Measurements from ENCODE around the gene ANKRD52. TPM values are rescaled to one million over a fixed set of nuclear protein-coding genes. Genes with fewer than 3 reads are reported as not detected.
"Not testable (repeated sequence)": the region's sequence is repeated elsewhere in the genome, so short reads cannot be mapped to it uniquely, and the experiment has no call there.

Gene ANKRD52
- total RNA-seq, 1 donor from 2014 or later = 63.2 TPM

DNA sequence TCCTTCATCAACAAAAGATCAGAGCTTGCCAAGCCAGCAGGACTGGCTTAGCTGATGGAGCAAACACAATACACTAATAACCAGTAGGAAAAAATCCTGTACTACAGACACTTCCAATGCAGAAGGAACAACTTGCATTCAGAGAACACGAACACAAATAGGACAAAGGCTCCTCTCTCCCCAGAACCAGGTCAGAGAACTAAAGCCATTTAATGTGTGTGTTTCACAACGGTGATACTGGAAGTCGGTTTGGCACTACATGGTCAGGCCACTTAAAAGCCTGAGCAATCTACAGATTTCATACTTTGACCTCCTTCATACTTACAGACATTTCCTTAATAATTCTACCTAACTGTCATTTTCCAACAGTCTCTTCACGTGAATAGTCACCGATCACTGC is 35.6 kb upstream of the ANKRD52 start:
- H3K4me3 Mint-ChIP-seq = no peak overlapping the region
- no peak for DNase-seq (ENCODE audit: low spot score in 2 of 2, unreplicated experiment in 2 of 2)
- no peaks in the 10 kb centered on the region for H3K9me3 Mint-ChIP-seq
- H3K27me3 Mint-ChIP-seq (ENCODE audit: low read depth) = no peaks in the 10 kb centered on the region
- H3K4me1 Mint-ChIP-seq = peaks cover 9% of the 10 kb centered on the region
- peak overlapping the region; percentile 39 for H3K27ac Mint-ChIP-seq
- peaks cover 6% of the 10 kb centered on the region for H3K36me3 Mint-ChIP-seq
- no peak for TF ChIP-seq CTCF (IDR thresholded peaks at IDR 0.05; ENCODE audit: unreplicated experiment)

DNA sequence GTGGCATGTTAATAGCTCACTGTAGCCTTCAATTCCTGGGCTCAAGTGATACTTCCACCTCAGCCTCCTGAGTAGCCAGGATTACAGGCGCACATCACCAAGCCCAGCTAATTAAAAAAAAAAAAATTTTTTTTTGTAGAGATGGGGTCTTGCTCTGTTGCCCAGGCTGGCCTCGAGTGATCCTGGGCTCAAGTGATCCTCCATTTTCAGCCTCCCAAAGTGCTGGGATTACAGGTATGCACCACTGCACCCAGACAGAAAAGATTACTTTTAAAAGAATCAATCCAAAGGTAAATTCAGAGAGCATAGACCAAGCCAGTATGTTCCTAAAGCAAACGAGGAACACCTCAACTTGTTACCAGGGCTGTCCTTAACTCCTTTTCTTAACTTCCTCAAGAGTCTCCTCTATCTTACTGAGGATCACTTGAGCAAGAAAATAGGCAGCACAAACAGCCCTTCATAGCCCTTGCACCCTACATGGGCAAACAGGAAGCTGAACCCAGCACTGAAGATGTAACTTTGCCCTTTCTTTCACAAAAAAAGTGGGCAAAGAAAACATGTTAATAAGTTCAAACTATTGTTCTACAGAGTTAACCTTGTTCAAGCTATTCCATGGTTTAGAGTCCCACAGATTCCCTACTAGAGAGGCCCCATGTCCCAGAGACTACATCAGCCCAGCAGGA is 30.7 kb upstream of the ANKRD52 start:
- H3K27ac Mint-ChIP-seq = no peak overlapping the region
- no peak for DNase-seq (ENCODE audit: low spot score in 2 of 2, unreplicated experiment in 2 of 2)
- H3K4me3 Mint-ChIP-seq = no peak overlapping the region
- H3K27me3 Mint-ChIP-seq (ENCODE audit: low read depth) = no peaks in the 10 kb centered on the region
- H3K4me1 Mint-ChIP-seq = peaks cover 1% of the 10 kb centered on the region
- no peak for TF ChIP-seq CTCF (IDR thresholded peaks at IDR 0.05; ENCODE audit: unreplicated experiment)
- no peaks in the 10 kb centered on the region for H3K9me3 Mint-ChIP-seq
- peaks cover 12% of the 10 kb centered on the region for H3K36me3 Mint-ChIP-seq

GRCh38 chr12:56286044-56286830 is 28.1 kb upstream of the ANKRD52 start:
- DNase-seq (ENCODE audit: low spot score in 2 of 2, unreplicated experiment in 2 of 2) = no peak
- H3K36me3 Mint-ChIP-seq = peaks cover 22% of the 10 kb centered on the region
- no peak overlapping the region for H3K27ac Mint-ChIP-seq
- no peaks in the 10 kb centered on the region for H3K4me1 Mint-ChIP-seq
- TF ChIP-seq CTCF (IDR thresholded peaks at IDR 0.05; ENCODE audit: unreplicated experiment) = no peak
- no peaks in the 10 kb centered on the region for H3K9me3 Mint-ChIP-seq
- no peaks in the 10 kb centered on the region for H3K27me3 Mint-ChIP-seq (ENCODE audit: low read depth)
- no peak overlapping the region for H3K4me3 Mint-ChIP-seq

DNA sequence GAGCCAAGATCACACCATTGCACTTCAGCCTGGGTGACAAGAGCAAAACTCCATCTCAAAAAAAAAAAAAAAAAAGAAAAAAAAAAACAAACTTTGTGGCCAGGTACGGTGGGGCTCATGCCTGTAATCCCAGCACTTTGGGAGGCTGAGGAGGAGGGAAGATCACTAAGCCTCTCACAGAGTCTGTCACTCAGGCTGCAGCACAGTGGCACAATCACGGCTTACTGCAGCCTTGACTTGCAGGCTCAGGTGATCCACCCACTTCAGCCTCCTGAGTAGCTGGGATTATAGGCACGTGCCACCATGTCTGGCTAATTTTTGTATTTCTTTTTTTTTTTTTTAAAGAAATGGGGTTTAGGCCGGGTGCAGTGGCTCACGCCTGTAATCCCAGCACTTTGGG is 26.1 kb upstream of the ANKRD52 start:
- H3K27me3 Mint-ChIP-seq (ENCODE audit: low read depth); H3K4me3 Mint-ChIP-seq; H3K9me3 Mint-ChIP-seq; H3K27ac Mint-ChIP-seq; DNase-seq (ENCODE audit: low spot score in 2 of 2, unreplicated experiment in 2 of 2); H3K4me1 Mint-ChIP-seq: not testable (repeated sequence)
- H3K36me3 Mint-ChIP-seq = peaks cover 25% of the 10 kb centered on the region

GRCh38 chr12:56282579-56282978 is 24.4 kb upstream of the ANKRD52 start:
- DNase-seq (ENCODE audit: low spot score in 2 of 2, unreplicated experiment in 2 of 2) = no peak
- Mint-ChIP-seq H3K4me3 (no peak overlapping the region), H3K4me1 (no peaks in the 10 kb centered on the region), H3K9me3 (no peaks in the 10 kb centered on the region), H3K27ac (no peak overlapping the region), H3K36me3 (peaks cover 29% of the 10 kb centered on the region), H3K27me3 (ENCODE audit: low read depth) (no peaks in the 10 kb centered on the region)
- no peak for TF ChIP-seq CTCF (IDR thresholded peaks at IDR 0.05; ENCODE audit: unreplicated experiment)

GRCh38 chr12:56282030-56282429 is 23.8 kb upstream of the ANKRD52 start:
- Mint-ChIP-seq H3K27ac (no peak overlapping the region), H3K27me3 (ENCODE audit: low read depth) (no peaks in the 10 kb centered on the region), H3K36me3 (peaks cover 29% of the 10 kb centered on the region), H3K4me3 (no peak overlapping the region), H3K4me1 (no peaks in the 10 kb centered on the region), H3K9me3 (no peaks in the 10 kb centered on the region)
- no peak for TF ChIP-seq CTCF (IDR thresholded peaks at IDR 0.05; ENCODE audit: unreplicated experiment)
- DNase-seq (ENCODE audit: low spot score in 2 of 2, unreplicated experiment in 2 of 2) = no peak
